ENCODE measurements around the gene HNRNPC.

Gene HNRNPC

DNA sequence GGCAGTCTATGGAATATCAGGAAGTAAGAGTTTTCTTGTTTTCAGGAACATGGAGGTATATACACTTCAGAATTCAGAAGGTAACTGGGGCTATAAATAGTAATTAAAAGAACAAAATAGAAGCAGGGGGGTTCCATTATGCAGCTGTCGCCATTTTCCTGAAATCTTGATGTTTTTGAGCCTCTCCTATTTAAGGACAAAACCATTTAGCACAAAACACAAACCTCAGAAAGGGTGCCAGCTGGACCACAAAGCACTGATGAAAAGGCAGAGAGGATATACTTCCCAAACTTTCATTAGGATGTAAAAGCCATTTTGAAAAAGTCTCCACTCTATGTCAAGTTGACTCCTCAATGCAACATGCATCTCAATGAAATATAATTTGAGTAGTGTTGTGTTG, 59.2 kb downstream of the HNRNPC start:
- no peak for DNase-seq

DNA sequence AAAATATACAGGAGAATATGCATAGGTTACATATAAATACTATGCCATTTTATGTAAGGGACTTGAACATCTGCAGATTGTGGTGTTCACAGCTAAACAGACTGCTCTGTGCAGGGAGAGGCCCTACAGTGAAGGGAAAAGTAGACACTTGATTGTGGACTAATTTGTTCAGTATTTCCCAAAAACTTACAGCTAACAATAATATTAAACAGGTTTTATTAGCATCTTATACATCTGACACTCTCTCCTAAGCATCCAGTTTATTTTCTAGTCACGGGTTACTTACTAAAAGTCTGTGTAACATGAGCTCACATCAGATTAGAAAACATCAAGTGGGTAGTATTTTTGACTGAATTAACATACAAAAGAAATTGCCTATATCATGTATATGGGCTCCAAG, 60.1 kb downstream of the HNRNPC start:
- no peak for DNase-seq

DNA sequence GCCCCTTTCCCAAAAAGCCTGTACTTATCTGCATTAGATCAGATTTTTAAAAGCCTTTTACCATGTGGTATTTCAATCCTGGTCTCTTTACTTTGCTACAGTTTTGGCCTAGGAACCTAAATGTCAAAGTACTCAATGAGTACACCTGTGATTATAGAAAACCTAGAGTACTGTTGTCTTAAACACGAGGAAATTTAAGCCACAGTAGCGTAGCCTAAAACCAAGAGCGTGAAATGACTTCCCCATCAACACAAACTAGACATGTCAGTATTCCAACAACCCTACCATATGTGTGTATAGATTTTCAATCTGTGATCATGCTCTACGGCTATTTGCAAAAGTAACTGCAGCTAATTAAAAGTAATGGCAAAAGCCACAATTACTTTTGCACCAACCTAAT, 60.7 kb downstream of the HNRNPC start:
- DNase-seq, result no peak

DNA sequence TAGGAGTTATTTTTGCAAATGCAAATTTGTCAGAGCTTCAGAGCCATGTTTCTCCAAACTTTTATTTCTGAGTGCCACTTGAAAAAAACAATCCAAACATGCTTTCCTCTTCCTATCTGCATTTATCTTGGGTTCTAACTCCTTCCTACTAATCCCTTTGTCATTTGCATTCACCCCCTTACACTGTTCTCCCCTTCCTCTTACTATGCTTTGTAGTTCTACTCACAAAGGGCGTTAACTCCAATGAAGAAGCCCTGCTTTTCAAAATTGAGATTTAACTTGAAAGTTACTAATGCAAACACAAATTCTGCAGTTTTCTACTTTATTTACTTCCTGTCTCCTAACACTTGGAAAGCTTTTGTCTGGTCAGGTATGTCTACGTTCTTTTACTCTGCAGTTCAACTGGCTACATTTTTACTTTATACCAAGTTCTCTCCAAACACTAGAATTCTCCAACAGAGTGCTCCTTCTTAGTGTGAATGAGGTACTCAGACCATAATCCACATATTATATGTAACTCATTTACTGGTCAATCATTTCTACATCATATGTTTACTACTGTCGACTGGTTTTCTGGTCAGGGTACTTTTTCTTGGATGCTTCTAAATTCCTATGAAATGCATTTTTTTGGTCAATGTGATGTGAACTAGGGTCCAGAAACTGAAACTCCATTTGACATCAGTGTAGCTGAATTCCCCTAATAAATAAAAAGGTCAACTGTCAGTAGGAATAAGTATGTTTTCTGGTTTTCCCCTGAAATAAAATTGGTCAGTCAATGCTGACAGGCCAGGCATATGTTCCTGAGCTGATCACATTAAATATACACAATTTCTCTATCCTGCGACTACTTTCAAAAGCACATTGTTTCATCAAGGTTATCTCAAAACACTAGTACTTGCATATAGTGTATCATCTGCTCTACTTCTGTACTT, 62.2 kb downstream of the HNRNPC start:
- no peak for DNase-seq

DNA sequence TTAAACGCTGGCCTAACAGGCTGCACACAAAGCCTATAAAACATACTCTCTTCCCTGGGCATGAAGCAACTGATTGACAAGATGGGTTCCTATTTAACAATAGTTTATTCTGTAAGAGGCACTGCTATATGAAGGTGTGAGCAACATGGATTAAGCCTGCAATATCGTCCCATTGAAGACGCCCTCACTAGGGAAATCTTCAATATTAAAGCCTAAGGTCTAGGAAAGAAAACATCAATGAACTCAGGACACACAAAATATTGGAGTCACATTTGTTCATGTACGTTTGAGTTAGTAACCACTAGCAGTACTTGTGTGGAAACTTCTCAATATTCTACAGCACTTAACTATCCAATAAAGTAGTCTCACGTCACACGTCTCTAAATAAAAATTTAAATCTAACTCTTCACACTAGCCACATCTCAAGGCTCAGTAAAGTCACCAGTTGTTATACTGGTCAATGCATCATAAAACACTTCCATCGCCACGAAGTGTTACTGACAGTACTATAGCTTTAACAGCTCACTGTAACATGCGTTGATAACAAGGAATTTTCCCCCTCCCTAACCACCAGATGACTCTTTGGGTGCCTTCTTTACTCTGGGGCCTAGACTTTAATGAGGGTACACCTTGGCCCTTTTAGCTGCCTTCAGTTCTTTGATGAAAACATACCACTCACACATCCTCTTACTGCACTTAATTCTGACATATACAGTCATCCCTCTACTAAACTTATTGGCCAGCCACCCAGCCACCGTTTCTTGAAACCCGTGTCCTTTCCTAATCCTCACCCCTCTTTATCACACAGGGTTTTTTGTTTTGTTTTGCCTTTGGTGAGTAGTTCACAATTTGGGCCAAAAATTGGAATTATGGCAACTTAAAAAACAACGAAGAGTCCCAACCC, 63.3 kb downstream of the HNRNPC start:
- no peak for DNase-seq

DNA sequence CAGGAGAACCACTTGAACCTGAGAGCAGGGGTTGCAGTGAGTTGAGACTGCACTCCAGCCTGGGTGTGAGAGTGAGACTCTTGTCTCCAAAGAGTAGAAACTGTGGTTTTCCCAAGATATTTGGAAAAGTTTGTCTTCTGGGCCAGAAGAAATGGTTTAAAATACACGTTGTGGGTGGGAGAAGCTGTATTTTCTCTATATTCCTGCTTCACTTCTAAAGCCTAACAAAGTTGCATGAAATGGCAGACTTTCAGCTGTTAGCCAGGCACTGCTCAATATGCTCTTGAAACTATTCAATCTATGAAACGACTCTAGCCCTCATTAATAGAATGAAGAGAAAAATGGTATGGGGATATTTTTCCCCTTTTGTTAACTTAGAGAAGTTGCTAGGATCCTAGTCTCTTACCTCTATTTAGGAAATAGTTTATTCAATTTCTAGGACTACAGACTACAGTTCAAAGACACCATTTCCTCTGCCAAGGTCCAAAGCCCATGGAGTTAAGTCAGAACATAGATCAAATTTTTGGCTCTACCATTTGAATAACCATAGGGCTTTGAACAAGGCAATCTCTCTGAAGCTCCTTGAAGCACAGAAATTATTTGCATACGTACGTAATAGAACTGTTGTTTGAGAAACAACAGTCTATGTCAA, 64.1 kb downstream of the HNRNPC start:
- DNase-seq, result no peak

DNA sequence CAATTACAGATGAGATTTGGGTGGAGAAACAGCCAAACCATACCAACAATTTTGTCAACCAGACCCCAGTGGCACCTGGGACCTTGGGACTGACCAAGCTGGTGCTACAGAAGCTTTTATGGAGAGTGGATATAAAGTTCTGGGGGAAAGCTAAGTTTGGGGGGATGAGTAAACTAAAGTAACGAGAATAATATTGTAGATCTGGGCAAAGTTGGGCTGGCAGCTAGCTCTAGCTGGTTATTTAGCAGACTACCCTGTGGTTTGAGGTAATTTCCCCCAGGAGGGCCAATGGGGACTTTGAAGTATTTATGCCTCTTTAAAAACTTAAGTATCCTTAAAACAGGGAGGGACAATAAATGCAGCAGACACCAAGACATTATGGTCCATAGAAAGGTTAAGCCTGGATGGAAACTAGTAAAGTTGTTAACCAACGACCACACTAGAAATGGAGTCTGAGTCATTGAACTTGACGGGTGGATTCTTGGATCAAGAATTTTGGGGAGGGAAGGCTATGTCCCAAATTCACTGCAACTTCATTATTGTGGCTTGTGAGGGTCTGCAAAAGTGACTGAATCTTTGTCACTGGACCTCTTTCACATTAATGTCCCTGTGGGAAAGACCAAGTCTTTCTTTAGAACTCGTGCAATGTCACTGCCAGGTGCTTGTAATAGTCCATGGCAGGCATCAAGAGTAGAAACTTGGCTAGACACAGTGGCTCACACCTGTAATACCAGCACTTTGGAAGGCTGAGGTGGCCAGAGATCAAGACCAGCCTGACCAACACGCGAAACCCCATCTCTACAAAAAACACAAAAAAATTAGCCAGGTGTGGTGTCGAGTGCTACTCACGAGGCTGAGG, 64.8 kb downstream of the HNRNPC start:
- DNase-seq, result no peak

DNA sequence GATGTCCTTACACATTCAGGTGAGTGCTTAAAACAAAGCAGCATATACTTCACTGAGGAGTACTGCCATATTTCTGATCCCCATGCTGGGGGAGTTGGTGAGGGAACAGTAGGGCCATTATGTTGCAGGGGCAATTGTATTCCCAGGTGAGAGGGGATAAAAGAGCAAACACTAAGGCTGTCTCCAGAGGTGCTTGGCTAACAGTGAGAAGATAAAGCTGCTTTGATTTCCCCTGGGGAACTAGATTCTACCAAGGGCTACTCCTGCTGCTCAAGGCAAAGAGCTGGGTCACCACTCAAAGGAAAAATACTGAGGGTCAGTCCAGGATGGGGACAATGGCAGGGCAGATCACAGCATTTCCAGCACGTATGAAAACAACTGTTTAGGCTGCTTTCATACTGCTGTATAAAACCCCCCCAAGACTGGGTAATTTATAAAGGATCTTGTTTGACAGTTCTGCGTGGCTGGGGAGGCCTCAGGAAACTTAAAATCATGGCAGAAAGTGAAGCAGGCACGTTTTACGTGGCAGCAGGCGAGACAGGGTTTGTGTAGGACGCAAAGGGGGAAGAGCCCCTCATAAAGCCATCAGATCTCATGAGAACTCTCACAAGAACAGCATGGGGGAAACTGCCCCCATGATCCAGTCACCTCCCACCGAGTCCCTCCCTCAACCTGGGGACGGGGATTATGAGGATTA, 65.6 kb downstream of the HNRNPC start:
- DNase-seq, result no peak

DNA sequence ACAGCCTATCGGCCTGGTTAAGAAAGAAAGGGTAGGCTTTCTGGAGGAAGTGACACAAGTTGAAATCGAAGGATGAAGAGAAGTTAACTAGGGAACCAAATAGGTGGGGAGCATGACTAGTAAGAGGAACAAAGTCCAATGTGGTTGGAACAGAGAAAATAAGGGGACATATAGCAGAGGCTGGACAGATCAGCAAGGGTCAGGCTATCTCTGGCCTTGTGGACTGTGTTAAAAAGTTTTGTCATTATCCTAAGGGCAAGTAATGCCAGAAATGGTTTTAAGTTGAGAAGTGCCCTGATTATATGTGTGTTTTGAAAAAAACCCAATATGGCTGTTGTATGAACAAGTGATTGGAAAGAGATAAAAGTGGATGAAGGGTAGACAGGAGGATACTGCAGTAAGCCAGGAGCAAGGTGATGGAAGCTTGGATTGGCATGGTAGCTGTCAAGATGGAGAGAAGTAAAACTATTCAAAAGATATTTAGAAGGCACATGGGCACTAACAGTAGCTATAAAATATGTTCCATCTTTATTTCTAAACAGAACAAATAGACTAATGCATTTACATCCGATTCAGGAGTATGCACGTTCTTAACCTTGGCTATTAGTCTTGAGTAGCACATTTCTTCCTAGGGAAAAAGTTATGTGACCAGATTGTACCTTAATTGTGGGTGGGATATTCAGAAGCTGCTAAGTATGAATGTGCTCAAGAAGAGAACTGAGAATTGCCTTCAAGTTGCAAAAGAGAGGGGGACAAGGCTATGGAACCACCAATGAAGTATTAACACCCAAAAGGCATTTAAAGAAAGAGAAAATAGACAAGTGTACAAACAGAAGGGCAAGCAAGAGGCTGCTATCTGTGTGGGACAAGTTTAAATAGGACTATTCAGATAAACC, 66.5 kb downstream of the HNRNPC start:
- DNase-seq, result no peak

DNA sequence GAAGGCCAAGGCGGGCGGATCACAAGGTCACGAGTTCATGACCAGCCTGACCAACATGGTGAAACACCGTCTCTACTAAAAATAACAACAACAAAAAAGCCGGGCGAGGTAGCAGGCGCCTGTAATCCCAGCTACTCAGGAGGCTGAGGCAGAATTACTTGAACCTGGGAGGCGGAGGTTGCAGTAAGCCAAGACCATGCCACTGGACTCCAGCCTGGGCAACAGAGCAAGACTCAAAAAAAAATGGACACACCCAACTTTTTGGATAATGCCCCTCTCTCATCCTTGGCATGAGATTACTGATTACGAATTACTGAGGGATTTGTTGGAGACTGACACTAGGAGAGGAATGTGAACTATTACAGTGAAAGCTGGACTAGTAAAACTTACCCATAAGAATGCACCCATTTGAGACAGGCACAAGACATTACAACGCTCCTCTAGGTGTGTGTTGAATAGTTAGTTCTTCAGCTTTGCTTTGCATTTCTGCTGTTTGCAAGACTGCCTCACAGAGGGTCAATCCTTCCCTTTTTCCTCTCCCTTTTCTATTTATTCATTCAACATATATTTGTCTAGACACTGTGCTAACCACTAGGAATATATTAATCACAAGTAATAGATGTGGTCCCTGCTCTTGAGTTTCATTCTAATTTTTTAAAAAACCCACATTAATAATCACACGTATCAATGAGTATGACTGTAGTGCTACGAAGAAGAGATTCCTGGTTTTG, 67.3 kb downstream of the HNRNPC start:
- DNase-seq, result no peak

DNA sequence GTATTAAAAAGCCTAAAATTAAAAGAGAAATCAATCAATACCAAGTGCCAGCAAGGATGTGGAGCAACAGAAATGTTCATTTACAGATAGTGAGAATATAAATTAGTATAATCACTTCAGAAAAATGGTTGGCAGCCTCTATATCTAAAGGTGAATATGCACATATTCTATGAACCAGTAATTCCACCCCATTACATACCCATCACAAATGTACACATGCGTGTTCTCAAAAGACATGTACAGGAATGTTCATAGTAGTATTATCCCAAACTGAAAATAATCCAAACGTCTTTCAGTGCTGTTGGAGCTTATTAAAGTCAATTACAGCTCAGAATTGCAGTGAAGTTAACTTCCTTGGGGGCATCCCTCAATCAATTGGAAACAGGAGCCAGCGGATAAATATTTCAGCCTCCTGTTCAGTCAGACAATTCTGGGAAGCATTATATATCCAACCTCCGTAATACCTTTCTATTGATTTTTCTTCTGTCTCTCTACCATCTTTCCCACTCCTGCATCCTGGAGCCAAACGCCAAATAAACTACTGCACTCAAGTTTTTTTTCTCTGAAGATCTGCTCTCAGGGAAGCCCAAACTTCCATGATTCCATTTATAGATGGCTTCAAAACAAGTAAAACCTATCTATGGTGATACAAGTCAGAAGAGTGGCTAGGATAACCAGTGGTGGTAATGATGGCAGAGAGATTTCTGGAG, 68.3 kb downstream of the HNRNPC start:
- DNase-seq, result no peak

DNA sequence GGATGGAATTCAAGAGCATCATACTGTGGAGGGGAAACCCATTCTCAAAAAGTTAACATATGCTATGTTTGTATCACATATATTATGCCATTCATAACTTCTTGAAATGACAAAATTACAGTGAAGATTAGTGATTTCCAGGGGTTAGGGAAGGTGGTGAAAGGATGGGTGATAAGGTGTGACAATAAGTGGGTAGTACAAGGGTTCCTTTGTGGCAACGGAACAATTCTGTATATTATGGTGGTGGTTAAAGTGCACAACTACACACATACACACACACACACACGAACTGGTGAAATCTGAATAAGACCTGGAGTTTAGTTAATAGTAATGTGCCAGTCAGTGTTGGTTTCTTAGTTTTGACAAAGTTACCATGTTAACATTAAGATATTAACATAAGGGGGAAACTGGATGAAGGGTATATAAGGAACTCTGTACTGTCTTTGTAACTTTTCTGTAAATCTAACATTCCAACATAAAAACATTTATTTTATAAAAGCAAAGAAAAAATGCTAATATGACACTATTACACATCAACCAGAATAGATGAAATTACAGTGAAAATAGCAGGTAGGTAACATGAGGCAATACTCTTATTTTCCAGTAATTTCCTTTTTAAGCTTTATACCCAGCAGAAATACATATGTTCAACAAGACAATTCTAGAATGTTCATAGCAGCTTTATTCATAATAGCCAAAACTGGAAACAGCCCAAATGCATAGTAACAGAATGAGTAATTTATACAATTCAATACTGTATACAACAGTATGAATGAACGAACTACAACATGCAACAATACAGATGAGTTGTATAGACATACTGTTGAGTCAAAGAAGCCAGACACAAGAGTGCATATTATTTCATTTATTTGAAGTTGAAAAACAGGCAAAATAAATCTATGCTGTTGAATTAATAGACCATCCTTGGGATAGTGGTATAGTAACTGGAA, 69.4 kb downstream of the HNRNPC start:
- peak; percentile 43 for DNase-seq

DNA sequence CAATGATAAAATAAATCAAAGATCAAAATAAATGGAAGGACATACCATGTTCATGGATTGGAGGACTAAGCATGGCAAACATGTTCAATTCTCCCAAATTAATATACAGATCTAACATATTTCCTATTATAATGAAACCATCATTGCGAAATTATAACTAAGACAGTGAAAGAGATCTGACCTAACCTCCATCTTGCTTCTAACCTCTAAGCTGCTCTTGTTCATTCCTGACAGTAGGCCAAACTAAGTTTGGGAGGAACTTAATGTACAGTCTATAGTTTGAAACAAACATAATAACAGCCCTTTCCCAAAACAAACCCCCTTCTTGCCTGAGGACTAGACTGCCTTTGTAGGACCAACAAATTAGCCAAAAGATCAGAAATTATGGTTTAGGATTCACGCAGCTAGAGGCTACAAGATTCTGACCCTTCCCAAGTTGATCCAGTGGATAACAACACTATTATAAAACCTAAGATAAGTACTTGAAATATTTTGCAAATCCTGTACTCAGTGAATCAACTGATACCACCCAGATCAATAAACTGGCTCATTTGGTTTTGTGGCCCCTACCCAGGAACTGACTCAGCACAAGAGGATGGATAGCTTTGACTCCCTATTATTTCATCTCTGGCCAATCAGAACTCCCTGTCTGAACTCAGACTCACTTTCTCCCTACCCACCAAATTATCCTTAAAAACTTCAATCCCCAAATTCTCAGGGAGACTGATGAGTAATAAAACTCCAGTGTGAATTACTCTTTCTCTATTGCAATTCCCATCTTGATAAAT, 71.6 kb downstream of the HNRNPC start:
- DNase-seq, result no peak

DNA sequence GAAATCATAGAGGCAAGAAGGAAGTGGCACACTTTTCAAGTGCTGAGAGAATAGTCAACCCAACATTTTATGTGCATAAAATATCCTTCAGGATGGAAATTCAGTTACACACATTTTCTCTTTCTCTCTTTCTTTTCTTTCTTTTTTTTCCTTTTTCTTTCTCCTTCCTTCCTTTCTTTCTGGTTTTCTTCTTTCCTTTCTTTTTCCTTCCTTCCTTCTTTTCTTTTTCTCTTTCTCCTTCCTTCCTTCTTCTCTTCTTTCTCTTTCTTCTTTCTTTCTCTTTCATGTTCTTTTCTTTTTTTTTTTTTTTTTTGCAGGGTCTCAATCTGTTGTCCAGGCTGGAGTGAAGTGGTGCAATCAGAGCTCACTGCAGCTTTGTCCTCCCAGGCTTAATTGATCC, 74.6 kb downstream of the HNRNPC start:
- no peak for DNase-seq

DNA sequence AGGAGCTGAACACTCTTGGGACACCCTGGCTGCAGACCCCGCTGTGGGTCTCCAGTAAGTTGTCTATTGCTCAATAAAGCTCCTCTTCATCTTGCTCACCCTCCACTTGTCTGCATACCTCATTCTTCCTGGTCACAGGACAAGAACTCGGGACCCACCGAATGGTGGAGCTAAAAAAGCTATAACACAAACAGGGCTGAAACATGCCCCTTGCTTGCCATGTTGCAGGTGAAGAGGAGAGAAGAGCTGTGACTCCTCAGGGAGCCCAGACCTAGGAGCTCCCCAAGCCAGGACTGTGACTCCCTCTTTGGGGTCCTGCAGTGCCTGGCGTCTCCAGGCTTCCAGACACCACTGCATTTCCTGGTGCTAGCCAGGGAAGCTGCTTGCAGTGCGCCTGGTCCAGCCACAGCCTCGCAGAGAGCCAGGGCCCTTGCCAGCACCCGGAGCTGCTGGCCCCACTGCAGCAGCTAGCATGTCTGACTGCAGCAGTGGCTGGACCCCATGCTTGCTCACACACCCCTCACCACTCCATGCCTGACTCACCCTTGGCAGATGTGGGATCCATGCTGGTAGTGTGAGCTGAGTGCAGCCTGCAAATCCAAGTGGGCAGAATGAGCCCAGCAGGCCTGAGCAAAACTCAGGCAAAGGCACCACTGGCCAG, 76.2 kb downstream of the HNRNPC start:
- DNase-seq, result peak; percentile 22

DNA sequence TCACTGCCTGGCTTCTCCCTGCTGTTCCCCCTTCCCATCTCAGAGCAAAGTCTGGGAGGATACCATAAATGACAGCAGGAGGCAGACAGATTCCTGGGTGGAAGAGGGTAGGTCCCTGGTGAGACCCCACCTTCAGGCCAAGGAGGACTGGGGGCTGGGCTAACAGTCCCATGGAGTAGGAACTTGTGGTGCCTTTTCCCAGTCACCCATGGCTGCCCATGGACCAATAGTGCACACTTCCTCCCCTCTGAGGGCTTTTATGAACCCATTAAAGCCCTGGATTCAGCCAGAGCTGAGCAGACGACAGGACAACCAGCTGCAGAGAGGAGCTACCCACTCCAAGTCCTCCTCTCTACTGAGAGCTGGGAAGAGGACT, 76.8 kb downstream of the HNRNPC start:
- DNase-seq, result no peak

All from fibroblast of skin of abdomen (primary cell).